ENCODE results near the gene ZFAND3.

DNA sequence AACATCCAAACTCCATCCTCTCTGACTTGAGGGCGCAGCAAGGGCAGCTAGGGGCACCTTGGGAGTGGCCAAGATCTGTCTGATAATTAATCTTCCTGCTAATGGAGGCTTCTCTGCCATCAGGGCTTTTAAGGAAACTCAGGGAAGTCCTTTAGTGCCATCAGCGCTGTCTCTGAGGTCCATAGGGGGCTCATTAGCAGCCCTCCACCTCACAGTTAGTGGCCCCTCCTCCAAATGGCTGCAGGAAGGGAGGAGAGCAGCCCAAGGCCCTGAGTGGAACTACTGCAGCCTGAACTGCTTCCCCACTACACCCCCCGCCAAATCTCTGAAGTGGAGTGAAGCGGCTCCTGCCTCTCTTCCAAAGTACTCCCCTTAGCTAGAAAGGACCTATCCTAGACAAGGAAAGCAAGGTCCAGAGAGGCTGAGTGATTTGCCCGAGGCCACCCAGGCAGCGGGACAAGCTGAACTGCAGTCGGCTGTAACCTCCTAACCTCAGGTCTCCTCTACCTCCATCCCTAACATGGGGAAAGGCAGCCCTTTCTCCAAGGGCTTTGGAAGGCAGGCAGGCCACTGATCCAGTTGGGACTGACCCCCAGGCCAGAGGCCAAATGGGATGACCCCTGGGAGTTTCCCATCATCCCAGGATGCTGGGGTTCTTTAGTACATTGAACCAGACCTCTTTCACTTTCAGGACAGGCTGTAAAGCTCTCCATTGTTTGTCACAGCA lies 39.5 kb upstream of the ZFAND3 start:
- no peak for TF ChIP-seq POLR2A (IDR thresholded peaks at IDR 0.05; ENCODE audit: low read length)
- TF ChIP-seq GATA1 (IDR thresholded peaks at IDR 0.05; ENCODE audit: low read depth, low read length) = no peak

All from erythroblast (primary cell).